ENCODE results near the gene TVP23B. TPM values are rescaled to one million over a fixed set of nuclear protein-coding genes. Genes with fewer than 3 reads are reported as not detected.

The TVP23B gene
- total and polyA plus RNA-seq, 4 donors = 25.4 to 55.1 (median 26.6) TPM

- Histone ChIP-seq H3K9me3 (ENCODE audit: control insufficient read depth in 4 of 4, low read length in 3 of 4) (no peaks in the 10 kb centered on the region), H3K27ac (ENCODE audit: low read depth in 1 of 2, low read length in 2 of 2) (no peak overlapping the region), H3K4me3 (ENCODE audit: low read depth in 1 of 3, low read length in 3 of 3) (no peak overlapping the region), H3K4me1 (ENCODE audit: control insufficient read depth in 4 of 4, insufficient read depth in 4 of 4, low read length in 3 of 4) (peaks cover 2 to 21% (median 12%) of the 10 kb centered on the region in 4 donors), H3K27me3 (ENCODE audit: control insufficient read depth in 4 of 4, insufficient read depth in 4 of 4, low read length in 3 of 4) (no peaks in the 10 kb centered on the region), H3K36me3 (ENCODE audit: control insufficient read depth in 4 of 4, insufficient read depth in 3 of 4, low read depth in 1 of 4, low read length in 3 of 4) (no peaks in the 10 kb centered on the region), H3K9ac (ENCODE audit: low read depth in 1 of 2, low read length in 2 of 2) (no peak overlapping the region)
- TF ChIP-seq JUND (IDR thresholded peaks at IDR 0.05) = no peak
- TF ChIP-seq CTCF (IDR thresholded peaks at IDR 0.05; ENCODE audit: low read depth, low read length, missing input control) = no peak
- TF ChIP-seq NR2F2 (IDR thresholded peaks at IDR 0.05) = no peak
- TF ChIP-seq EGR1 (IDR thresholded peaks at IDR 0.05; ENCODE audit: low read depth in 2 of 2) = no peak
- no peak for TF ChIP-seq MAX (IDR thresholded peaks at IDR 0.05)
- TF ChIP-seq YY1 (IDR thresholded peaks at IDR 0.05) = no peak
- TF ChIP-seq RAD21 (IDR thresholded peaks at IDR 0.05) = no peak
- no peak for TF ChIP-seq ATF3 (IDR thresholded peaks at IDR 0.05)
- no peak for TF ChIP-seq GABPA (IDR thresholded peaks at IDR 0.05 in 1 of 2, conservative IDR thresholded peaks at IDR 0.05 in 1 of 2)
- no peak for TF ChIP-seq FOXA1 (IDR thresholded peaks at IDR 0.05)
- TF ChIP-seq HNF4A (conservative IDR thresholded peaks at IDR 0.05) = no peak
- no peak for DNase-seq (ENCODE audit: low spot score)
- WGBS = 93% methylated on average over 7 of the region's 7 CpGs
Measured at GRCh38 chr17:18854956-18855355, 74.0 kb downstream of the TVP23B start.

- peaks cover 2 to 21% (median 12%) of the 10 kb centered on the region in 4 donors for H3K4me1 ChIP-seq (ENCODE audit: control insufficient read depth in 4 of 4, insufficient read depth in 4 of 4, low read length in 3 of 4)
- peak overlapping the region; percentile 10 to 30 for H3K27ac ChIP-seq (ENCODE audit: low read depth in 1 of 2, low read length in 2 of 2)
- TF ChIP-seq RAD21 (IDR thresholded peaks at IDR 0.05) (peak in 1 of 2 donors; percentile 4), NR2F2 (IDR thresholded peaks at IDR 0.05) (no peak), EGR1 (IDR thresholded peaks at IDR 0.05; ENCODE audit: low read depth in 2 of 2) (no peak), HNF4A (conservative IDR thresholded peaks at IDR 0.05) (no peak), RXRA (IDR thresholded peaks at IDR 0.05) (peak; percentile 13 to 34), REST (IDR thresholded peaks at IDR 0.05) (peak; percentile 55), MAX (IDR thresholded peaks at IDR 0.05) (peak; percentile 27), SP1 (IDR thresholded peaks at IDR 0.05) (peak; percentile 47), FOXA2 (IDR thresholded peaks at IDR 0.05) (no peak), ZBTB33 (IDR thresholded peaks at IDR 0.05) (no peak), GABPA (IDR thresholded peaks at IDR 0.05 in 1 of 2, conservative IDR thresholded peaks at IDR 0.05 in 1 of 2) (no peak), HNF4G (IDR thresholded peaks at IDR 0.05) (no peak), YY1 (IDR thresholded peaks at IDR 0.05) (peak; percentile 34), JUND (IDR thresholded peaks at IDR 0.05) (no peak), CTCF (IDR thresholded peaks at IDR 0.05; ENCODE audit: low read depth, low read length, missing input control) (no peak), TAF1 (conservative IDR thresholded peaks at IDR 0.05) (no peak), FOXA1 (IDR thresholded peaks at IDR 0.05) (no peak), ATF3 (IDR thresholded peaks at IDR 0.05) (no peak)
- WGBS = 3% methylated on average over 29 of the region's 29 CpGs
- no peaks in the 10 kb centered on the region for H3K36me3 ChIP-seq (ENCODE audit: control insufficient read depth in 4 of 4, insufficient read depth in 3 of 4, low read depth in 1 of 4, low read length in 3 of 4)
- H3K9me3 ChIP-seq (ENCODE audit: control insufficient read depth in 4 of 4, low read length in 3 of 4) = no peaks in the 10 kb centered on the region
- H3K27me3 ChIP-seq (ENCODE audit: control insufficient read depth in 4 of 4, insufficient read depth in 4 of 4, low read length in 3 of 4) = no peaks in the 10 kb centered on the region
- DNase-seq (ENCODE audit: low spot score) = peak; percentile 89
- H3K4me3 ChIP-seq (ENCODE audit: low read depth in 1 of 3, low read length in 3 of 3) = peak overlapping the region; percentile 36 to 65 (median 47)
- peak overlapping the region in 1 of 2 donors; percentile 0 for H3K9ac ChIP-seq (ENCODE audit: low read depth in 1 of 2, low read length in 2 of 2)
Measured at GRCh38 chr17:18855831-18856569, 75.0 kb downstream of the TVP23B start.

Measured in liver (tissue), 9 donors.